Activated T-helper 2 cell treated with anti-CD3 and anti-CD28 coated beads, Interferon-gamma antibody, Interleukin-2, Interleukin-4, amounts not matched to agents 10 μg/mL and 5 μg/mL and 100 μg/mL, durations not matched to agents 14 hours and 24 hours and 36 hours (primary cell): ENCODE data around the gene KCTD8. TPM values are rescaled to one million over a fixed set of nuclear protein-coding genes. Genes with fewer than 3 reads are reported as not detected.
"Not testable (repeated sequence)": the region's sequence is repeated elsewhere in the genome, so short reads cannot be mapped to it uniquely, and the experiment has no call there.

Experiments used
- DNase-seq: peaks from one replicate; pipeline ENCODE4 v3.0.0; 2021; ENCODE audit warnings: low spot score
- H3K27ac Mint-ChIP-seq: one replicate; pipeline ENCODE4 v1.8.0; 2021; ENCODE audit warnings: mixed read lengths
- H3K27me3 Mint-ChIP-seq: one replicate; pipeline ENCODE4 v1.8.0; 2021; ENCODE audit warnings: low read depth, mixed read lengths
- H3K36me3 Mint-ChIP-seq: one replicate; pipeline ENCODE4 v1.8.0; 2021; ENCODE audit warnings: low read depth, mixed read lengths
- H3K4me1 Mint-ChIP-seq: one replicate; pipeline ENCODE4 v1.8.0; 2021; ENCODE audit warnings: low read depth, mixed read lengths
- H3K4me3 Mint-ChIP-seq: one replicate; pipeline ENCODE4 v1.8.0; 2021; ENCODE audit warnings: low read depth, mild to moderate bottlenecking, moderate library complexity, mixed read lengths
- H3K9me3 Mint-ChIP-seq: one replicate; pipeline ENCODE4 v1.8.0; 2021; ENCODE audit warnings: mixed read lengths
- intact Hi-C: fragments of 100-400 bp; cut with micrococcal nuclease; formaldehyde crosslinking; loops from one replicate; pipeline ENCODE4 v1.15.1; 2023
- total RNA-seq: library from RNA; stranded (reverse); gene quantifications from 2 replicates; pipeline ENCODE4 v1.2.3, GENCODE V29; 2022

The KCTD8 gene
- total RNA-seq, 1 donor from 2014 or later: not detected

GRCh38 chr4:44186096-44186849 is 262.3 kb downstream of the KCTD8 start:
- intact Hi-C loops: no loop called here
- H3K4me3 Mint-ChIP-seq: no peak overlapping the region
- H3K9me3 Mint-ChIP-seq: peaks cover 22% of the 10 kb centered on the region
- H3K4me1 Mint-ChIP-seq: no peaks in the 10 kb centered on the region
- no peaks in the 10 kb centered on the region for H3K36me3 Mint-ChIP-seq
- no peaks in the 10 kb centered on the region for H3K27me3 Mint-ChIP-seq
- no peak overlapping the region for H3K27ac Mint-ChIP-seq
- no peak for DNase-seq

DNA sequence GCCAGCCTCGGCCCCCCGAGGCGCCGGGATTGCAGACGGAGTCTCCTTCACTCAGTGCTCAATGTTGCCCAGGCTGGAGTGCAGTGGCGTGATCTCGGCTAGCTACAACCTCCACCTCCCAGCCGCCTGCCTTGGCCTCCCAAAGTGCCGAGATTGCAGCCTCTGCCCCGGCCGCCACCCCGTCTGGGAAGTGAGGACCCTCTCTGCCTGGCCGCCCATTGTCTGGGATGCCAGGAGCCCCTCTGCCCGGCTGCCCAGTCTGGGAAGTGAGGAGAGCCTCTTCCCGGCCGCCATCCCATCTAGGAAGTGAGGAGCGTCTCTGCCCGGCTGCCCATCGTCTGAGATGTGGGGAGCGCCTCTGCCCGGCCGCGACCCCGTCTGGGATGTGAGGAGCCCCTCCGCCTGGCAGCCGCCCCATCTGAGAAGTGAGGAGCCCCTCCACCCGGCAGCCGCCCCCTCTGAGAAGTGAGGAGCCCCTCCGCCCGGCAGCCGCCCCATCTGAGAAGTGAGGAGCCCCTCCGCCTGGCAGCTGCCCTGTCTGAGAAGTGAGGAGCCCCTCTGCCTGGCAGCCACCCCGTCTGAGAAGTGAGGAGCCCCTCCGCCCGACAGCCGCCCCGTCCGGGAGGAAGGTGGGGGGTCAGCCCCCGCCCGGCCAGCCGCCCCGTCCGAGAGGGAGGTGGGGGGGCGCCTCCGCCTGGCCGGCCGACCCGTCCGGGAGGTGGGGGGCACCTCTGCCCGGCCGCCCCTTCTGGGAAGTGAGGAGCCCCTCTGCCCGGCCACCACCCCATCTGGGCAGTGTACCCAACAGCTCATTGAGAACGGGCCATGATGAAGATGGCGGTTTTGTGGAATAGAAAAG is 266.9 kb downstream of the KCTD8 start:
- not testable (repeated sequence) for H3K36me3 Mint-ChIP-seq, DNase-seq

DNA sequence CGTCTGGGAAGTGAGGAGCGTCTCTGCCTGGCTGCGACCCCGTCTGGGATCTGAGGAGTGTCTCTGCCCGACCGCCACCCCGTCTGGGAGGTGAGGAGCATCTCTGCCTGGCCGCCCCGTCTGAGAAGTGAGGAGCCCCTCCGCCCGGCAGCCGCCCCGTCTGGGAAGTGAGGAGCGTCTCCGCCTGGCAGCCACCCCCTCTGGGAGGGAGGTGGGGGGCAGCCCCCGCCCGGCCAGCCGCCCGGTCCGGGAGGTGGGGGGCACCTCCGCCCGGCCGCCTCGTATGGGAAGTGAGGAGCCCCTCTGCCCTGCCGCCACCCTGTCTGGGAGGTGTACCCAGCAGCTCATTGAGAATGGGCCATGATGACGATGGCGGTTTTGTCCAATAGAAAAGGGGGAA is 280.8 kb downstream of the KCTD8 start:
- H3K36me3 Mint-ChIP-seq, H3K27ac Mint-ChIP-seq, intact Hi-C loops, H3K4me1 Mint-ChIP-seq, DNase-seq, H3K4me3 Mint-ChIP-seq, H3K27me3 Mint-ChIP-seq: not testable (repeated sequence)
- peaks cover 24% of the 10 kb centered on the region for H3K9me3 Mint-ChIP-seq

More for the DNA sequence above, 266.9 kb downstream of the KCTD8 start:
- H3K27ac Mint-ChIP-seq, H3K4me3 Mint-ChIP-seq, H3K4me1 Mint-ChIP-seq, intact Hi-C loops, H3K27me3 Mint-ChIP-seq: not testable (repeated sequence)
- peaks cover 27% of the 10 kb centered on the region for H3K9me3 Mint-ChIP-seq

GRCh38 chr4:44165938-44166337 is 282.7 kb downstream of the KCTD8 start:
- Mint-ChIP-seq H3K4me3 (no peak overlapping the region), H3K4me1 (no peaks in the 10 kb centered on the region), H3K36me3 (no peaks in the 10 kb centered on the region), H3K27ac (no peak overlapping the region), H3K27me3 (no peaks in the 10 kb centered on the region), H3K9me3 (peaks cover 22% of the 10 kb centered on the region)
- no peak for DNase-seq
- intact Hi-C loops: no loop called here

- Mint-ChIP-seq H3K9me3 (peaks cover 7% of the 10 kb centered on the region), H3K4me1 (no peaks in the 10 kb centered on the region), H3K36me3 (no peaks in the 10 kb centered on the region), H3K27me3 (no peaks in the 10 kb centered on the region), H3K27ac (no peak overlapping the region), H3K4me3 (no peak overlapping the region)
- DNase-seq: no peak
- intact Hi-C loops: no loop called here
Measured at GRCh38 chr4:44162538-44163270, 285.9 kb downstream of the KCTD8 start.

DNA sequence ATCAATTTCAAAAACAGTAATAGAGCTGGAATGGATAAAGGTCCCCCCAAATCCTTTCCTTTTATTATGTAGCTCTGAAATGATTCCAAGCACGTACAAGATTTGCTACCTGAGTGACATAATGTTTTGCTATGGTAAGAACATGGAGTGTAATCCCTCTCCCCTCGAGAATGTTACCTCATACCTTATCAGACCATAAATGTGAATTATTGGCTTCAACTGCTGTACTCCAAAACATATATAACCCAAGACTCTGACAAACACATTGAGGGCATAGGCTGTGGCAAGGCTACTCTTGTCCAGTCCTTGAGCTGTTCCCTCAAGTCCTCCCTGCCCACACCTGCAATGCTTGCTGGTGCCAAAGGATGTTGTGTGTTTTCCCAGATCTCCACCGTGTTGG is 286.9 kb downstream of the KCTD8 start:
- no peak for DNase-seq
- Mint-ChIP-seq H3K27me3 (no peaks in the 10 kb centered on the region), H3K9me3 (peaks cover 7% of the 10 kb centered on the region), H3K4me1 (no peaks in the 10 kb centered on the region), H3K4me3 (no peak overlapping the region), H3K36me3 (no peaks in the 10 kb centered on the region), H3K27ac (no peak overlapping the region)
- intact Hi-C loops: no loop called here

- H3K4me1 Mint-ChIP-seq: no peaks in the 10 kb centered on the region
- no peak overlapping the region for H3K27ac Mint-ChIP-seq
- no peaks in the 10 kb centered on the region for H3K36me3 Mint-ChIP-seq
- peaks cover 16% of the 10 kb centered on the region for H3K9me3 Mint-ChIP-seq
- intact Hi-C loops: no loop called here
- no peaks in the 10 kb centered on the region for H3K27me3 Mint-ChIP-seq
- DNase-seq: no peak
- H3K4me3 Mint-ChIP-seq: no peak overlapping the region
Measured at GRCh38 chr4:44160776-44161367, 287.7 kb downstream of the KCTD8 start.

- Mint-ChIP-seq H3K36me3 (no peaks in the 10 kb centered on the region), H3K4me3 (no peak overlapping the region), H3K9me3 (peaks cover 13% of the 10 kb centered on the region), H3K27ac (no peak overlapping the region), H3K4me1 (no peaks in the 10 kb centered on the region), H3K27me3 (no peaks in the 10 kb centered on the region)
- intact Hi-C loops: no loop called here
- no peak for DNase-seq
Measured at GRCh38 chr4:44159991-44160390, 288.6 kb downstream of the KCTD8 start.

DNA sequence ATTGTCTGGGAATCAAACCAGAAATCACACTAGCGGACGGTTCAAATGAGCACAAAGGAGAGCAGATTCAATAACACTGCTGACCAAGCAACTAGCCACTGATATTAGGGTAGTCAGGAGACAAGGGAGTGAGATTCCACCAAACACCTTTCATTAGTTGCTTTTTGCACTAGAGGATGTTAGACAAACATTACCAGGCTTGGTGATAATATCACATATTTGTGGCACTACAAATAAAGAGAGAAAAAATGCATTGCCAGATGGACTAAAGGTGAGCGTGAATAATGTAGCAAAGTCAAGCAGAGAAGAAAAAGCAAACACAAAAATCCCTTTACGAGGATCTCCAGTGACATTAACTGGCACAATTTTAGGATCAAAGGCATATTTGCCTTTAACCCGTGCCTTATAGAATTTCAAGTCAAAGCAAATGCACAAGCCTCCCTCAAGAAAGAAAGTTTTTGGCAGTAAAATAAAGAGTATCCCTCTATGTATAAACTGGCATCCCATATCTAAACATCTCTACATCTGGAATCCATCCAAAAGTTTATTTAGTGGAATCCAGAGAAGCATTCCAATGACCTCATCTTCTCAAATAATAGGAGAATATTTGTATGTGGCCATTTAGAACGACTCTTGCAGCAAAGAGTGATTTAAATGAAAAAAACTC is 290.9 kb downstream of the KCTD8 start:
- Mint-ChIP-seq H3K4me1 (no peaks in the 10 kb centered on the region), H3K9me3 (peaks cover 11% of the 10 kb centered on the region), H3K4me3 (no peak overlapping the region), H3K36me3 (no peaks in the 10 kb centered on the region), H3K27ac (no peak overlapping the region), H3K27me3 (no peaks in the 10 kb centered on the region)
- no peak for DNase-seq
- intact Hi-C loops: no loop called here

DNA sequence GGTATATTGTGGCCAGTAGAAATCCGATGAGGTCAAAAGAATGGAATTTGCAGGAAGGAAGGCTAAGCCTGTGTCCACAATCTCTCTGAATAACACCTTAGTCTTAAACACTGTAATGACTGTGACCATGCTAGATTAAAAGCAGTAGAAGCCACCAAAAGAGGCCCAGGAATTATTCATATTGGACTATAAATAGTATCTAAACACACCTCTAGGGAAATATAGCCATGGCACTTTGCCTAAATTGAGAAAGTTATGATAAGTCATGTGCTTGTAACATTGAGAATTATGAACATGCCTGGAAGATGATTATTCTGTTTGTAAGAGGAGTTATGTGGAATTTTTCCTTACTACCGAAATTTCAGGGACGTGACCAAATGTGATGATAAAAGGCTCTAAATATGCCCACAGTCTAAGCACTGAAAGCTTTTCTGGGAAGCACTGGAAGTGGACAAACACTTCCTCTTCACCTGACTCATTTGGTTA is 298.5 kb downstream of the KCTD8 start:
- DNase-seq: no peak
- no peaks in the 10 kb centered on the region for H3K9me3 Mint-ChIP-seq
- no peaks in the 10 kb centered on the region for H3K4me1 Mint-ChIP-seq
- H3K36me3 Mint-ChIP-seq: no peaks in the 10 kb centered on the region
- no peak overlapping the region for H3K27ac Mint-ChIP-seq
- no peaks in the 10 kb centered on the region for H3K27me3 Mint-ChIP-seq
- intact Hi-C loops: no loop called here
- no peak overlapping the region for H3K4me3 Mint-ChIP-seq

GRCh38 chr4:44149282-44149681 is 299.3 kb downstream of the KCTD8 start:
- no peaks in the 10 kb centered on the region for H3K4me1 Mint-ChIP-seq
- H3K27me3 Mint-ChIP-seq: no peaks in the 10 kb centered on the region
- no peak overlapping the region for H3K4me3 Mint-ChIP-seq
- H3K36me3 Mint-ChIP-seq: no peaks in the 10 kb centered on the region
- no peaks in the 10 kb centered on the region for H3K9me3 Mint-ChIP-seq
- intact Hi-C loops: no loop called here
- no peak for DNase-seq
- no peak overlapping the region for H3K27ac Mint-ChIP-seq

DNA sequence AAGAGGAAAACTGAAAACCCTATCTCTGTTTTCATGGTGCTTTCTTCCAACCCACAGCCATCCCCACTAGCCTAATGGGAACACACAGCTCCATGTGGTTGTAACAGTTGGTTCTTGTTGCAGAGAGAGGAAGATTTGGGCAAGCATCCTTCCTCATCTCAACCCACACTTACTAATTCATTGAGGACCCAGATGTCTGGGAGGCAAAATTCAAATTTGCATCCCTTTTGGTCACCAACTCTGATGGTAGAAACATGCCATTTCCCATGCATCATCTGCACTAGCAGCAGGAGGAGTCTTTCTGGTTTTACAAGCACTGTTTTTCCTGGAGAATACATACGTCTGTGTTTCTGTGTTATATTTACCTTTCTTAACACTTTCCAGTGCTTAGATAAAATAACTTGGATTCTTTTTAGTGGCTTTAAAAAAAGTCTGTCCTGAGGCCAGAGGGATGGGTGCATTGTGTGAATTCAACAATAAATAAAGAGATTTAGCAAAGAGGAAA is 301.0 kb downstream of the KCTD8 start:
- intact Hi-C loops: no loop called here
- H3K4me3 Mint-ChIP-seq: no peak overlapping the region
- H3K36me3 Mint-ChIP-seq: no peaks in the 10 kb centered on the region
- no peaks in the 10 kb centered on the region for H3K9me3 Mint-ChIP-seq
- no peak overlapping the region for H3K27ac Mint-ChIP-seq
- no peak for DNase-seq
- H3K27me3 Mint-ChIP-seq: no peaks in the 10 kb centered on the region
- H3K4me1 Mint-ChIP-seq: no peaks in the 10 kb centered on the region
